ENCODE data around the gene SND1. TPM values are rescaled to one million over a fixed set of nuclear protein-coding genes. Genes with fewer than 3 reads are reported as not detected.

The SND1 gene
- total RNA-seq, 4 donors from 2014 or later = 84.2 to 98.8 (median 93.4) TPM

GRCh38 chr7:127711872-127712271, 59.9 kb downstream of the SND1 start:
- Histone ChIP-seq H3K4me3 (no peak overlapping the region), H3K27me3 (no peaks in the 10 kb centered on the region), H3K27ac (no peak overlapping the region), H3K36me3 (peaks cover 0 to 78% (median 7%) of the 10 kb centered on the region in 3 donors), H3K4me1 (peaks cover 0 to 9% (median 4%) of the 10 kb centered on the region in 3 donors), H3K9me3 (peaks cover 0 to 5% (median 4%) of the 10 kb centered on the region in 3 donors)
- intact Hi-C loops (cut with DNase I) = loop anchor here (10.0 kb wide), 1 partner anchor 423 kb away; no protein-coding TSS in a partner anchor
- no peak for TF ChIP-seq POLR2A (IDR thresholded peaks at IDR 0.05)
- no peak for TF ChIP-seq CTCF (IDR thresholded peaks at IDR 0.05)
- no peak for DNase-seq
- 89 to 97% methylated on average over 4 of the region's 4 CpGs for WGBS, 2 donors

- peaks cover 0 to 5% (median 4%) of the 10 kb centered on the region in 3 donors for H3K9me3 ChIP-seq
- TF ChIP-seq CTCF (IDR thresholded peaks at IDR 0.05) = no peak
- H3K4me3 ChIP-seq = no peak overlapping the region
- no peak overlapping the region for H3K27ac ChIP-seq
- no peaks in the 10 kb centered on the region for H3K27me3 ChIP-seq
- H3K36me3 ChIP-seq = peaks cover 0 to 76% (median 7%) of the 10 kb centered on the region in 3 donors
- DNase-seq = no peak
- peaks cover 0 to 9% (median 4%) of the 10 kb centered on the region in 3 donors for H3K4me1 ChIP-seq
- intact Hi-C loops (cut with DNase I) = loop anchor here (10.0 kb wide), 1 partner anchor 422 kb away; no protein-coding TSS in a partner anchor
Observed at GRCh38 chr7:127713006-127713405, 61.0 kb downstream of the SND1 start.

- H3K4me1 ChIP-seq = peaks cover 0 to 9% (median 4%) of the 10 kb centered on the region in 3 donors
- intact Hi-C loops (cut with DNase I) = loop anchor here (10.0 kb wide), 1 partner anchor 421 kb away; no protein-coding TSS in a partner anchor
- no peak for TF ChIP-seq POLR2A (IDR thresholded peaks at IDR 0.05)
- no peak for TF ChIP-seq CTCF (IDR thresholded peaks at IDR 0.05)
- H3K9me3 ChIP-seq = peaks cover 0 to 5% (median 4%) of the 10 kb centered on the region in 3 donors
- H3K27ac ChIP-seq = no peak overlapping the region
- H3K4me3 ChIP-seq = no peak overlapping the region
- H3K27me3 ChIP-seq = no peaks in the 10 kb centered on the region
- WGBS, 2 donors = 33 to 60% methylated on average over 1 to 6 of the region's 6 CpGs
- H3K36me3 ChIP-seq = peaks cover 0 to 78% (median 7%) of the 10 kb centered on the region in 3 donors
- DNase-seq = no peak
Observed at GRCh38 chr7:127713758-127714157, 61.8 kb downstream of the SND1 start.

- no peak for TF ChIP-seq POLR2A (IDR thresholded peaks at IDR 0.05)
- no peak for TF ChIP-seq CTCF (IDR thresholded peaks at IDR 0.05)
- DNase-seq = no peak
- peaks cover 0 to 9% (median 4%) of the 10 kb centered on the region in 3 donors for H3K4me1 ChIP-seq
- no peak overlapping the region for H3K4me3 ChIP-seq
- intact Hi-C loops (cut with DNase I) = loop anchor here (10.0 kb wide), 1 partner anchor 420 kb away; no protein-coding TSS in a partner anchor
- 83 to 91% methylated on average over 3 of the region's 3 CpGs for WGBS, 2 donors
- H3K9me3 ChIP-seq = peaks cover 0 to 5% (median 4%) of the 10 kb centered on the region in 3 donors
- H3K36me3 ChIP-seq = peaks cover 0 to 71% (median 7%) of the 10 kb centered on the region in 3 donors
- no peak overlapping the region for H3K27ac ChIP-seq
- no peaks in the 10 kb centered on the region for H3K27me3 ChIP-seq
Observed at GRCh38 chr7:127715272-127715671, 63.3 kb downstream of the SND1 start.

GRCh38 chr7:127715901-127716300, 63.9 kb downstream of the SND1 start:
- Histone ChIP-seq H3K36me3 (peaks cover 0 to 71% (median 3%) of the 10 kb centered on the region in 3 donors), H3K9me3 (peaks cover 0 to 4% (median 3%) of the 10 kb centered on the region in 3 donors), H3K4me1 (peaks cover 0 to 9% (median 4%) of the 10 kb centered on the region in 3 donors), H3K4me3 (no peak overlapping the region), H3K27me3 (no peaks in the 10 kb centered on the region), H3K27ac (no peak overlapping the region)
- no peak for DNase-seq
- TF ChIP-seq POLR2A (IDR thresholded peaks at IDR 0.05) (no peak), CTCF (IDR thresholded peaks at IDR 0.05) (no peak)
- WGBS, 2 donors = 94 to 100% methylated on average over 1 of the region's 1 CpG
- intact Hi-C loops (cut with DNase I) = loop anchor here (10.0 kb wide), 1 partner anchor 419 kb away; no protein-coding TSS in a partner anchor

All from esophagus squamous epithelium (tissue), 5 donors.